Motor neuron (in vitro differentiated cells): Measurements from ENCODE around the gene GMCL2. TPM values are rescaled to one million over a fixed set of nuclear protein-coding genes. Genes with fewer than 3 reads are reported as not detected.

Experiments used
- ATAC-seq, 8 experiments: fragments of 200-7000 bp; cut with Tn5 transposase; replicated peaks in 6 of 8; 2 replicates each; pipeline ENCODE4 v1.8.0; 2021; ENCODE audit warnings: mild to moderate bottlenecking in 8 of 8, moderate library complexity in 8 of 8
- H3K27ac ChIP-seq, 2 donors: fragments of 250-450 bp; sonication (Bioruptor Pico); 2 replicates each; pipeline ENCODE4 v1.9.0; 2021; ENCODE audit warnings: antibody characterized with exemption in 2 of 2, mild to moderate bottlenecking in 2 of 2, moderate library complexity in 1 of 2
- H3K4me1 ChIP-seq, 2 donors: fragments of 250-450 bp; sonication (Bioruptor Pico); replicated peaks in 1 of 2; 2 replicates each; pipeline ENCODE4 v1.6.1; 2021; ENCODE audit warnings: antibody characterized with exemption in 2 of 2, mild to moderate bottlenecking in 2 of 2, moderate library complexity in 1 of 2
- H3K4me3 ChIP-seq, 5 donors: fragments of 250-450 bp; sonication (Bioruptor Pico); 2 replicates each; pipeline ENCODE4 v1.9.0; 2021; ENCODE audit warnings: antibody characterized with exemption in 5 of 5, mild to moderate bottlenecking in 5 of 5, moderate library complexity in 4 of 5
- WGBS, 10 experiments: fragments of 450-650 bp; shearing (Covaris generic); methylation state at CpG; one replicate each; pipeline ENCODE4 v1.0.0; 2022; 5-methylcytosine and 5-hydroxymethylcytosine counted together
- in situ Hi-C, 9 experiments: fragments of 400-800 bp; cut with MboI; loops; one replicate each; pipeline ENCODE4 v1.15.0; 2021; ENCODE audit warnings: low sequenced_read_pairs in 9 of 9, low pct_unique_long_range_greater_than_20kb in 2 of 9; ENCODE audit not compliant: unreplicated experiment in 9 of 9
- total RNA-seq, 8 experiments: library from RNA; unstranded; fragments of 300-600 nt; gene quantifications; 2 replicates each; pipeline versions ENCODE4 v1.2.3 to v1.2.4, GENCODE V29; 2022

The GMCL2 gene
- total RNA-seq, 8 experiments from 2014 or later = 0.08 to 0.24 (median 0.14) TPM; not detected in 5

DNA sequence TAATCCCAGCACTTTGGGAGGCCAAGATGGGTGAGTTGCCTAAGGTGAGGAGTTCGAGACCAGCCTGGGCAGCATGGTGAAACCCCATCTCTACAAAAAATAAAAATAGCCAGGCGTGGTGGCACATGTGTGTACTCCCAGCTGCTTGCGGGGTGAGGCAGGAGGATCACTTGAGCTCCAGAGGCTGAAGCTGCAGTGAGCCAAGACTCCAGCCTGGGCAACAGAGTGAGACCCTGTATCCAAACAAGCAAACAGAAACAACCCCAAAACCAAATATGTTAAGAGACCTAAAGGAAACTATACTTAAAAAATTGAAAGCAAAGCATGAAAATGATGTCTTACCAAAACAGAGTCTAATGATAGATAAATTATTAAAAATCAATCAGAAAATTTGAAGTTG is 29.6 kb upstream of the GMCL2 start:
- 82 to 100% (median 100%) methylated on average over 1 to 3 of the region's 3 CpGs; no CpG with 5 or more reads in 3 of the 10 experiments for WGBS, 10 experiments
- Histone ChIP-seq H3K4me1 (no peaks in the 10 kb centered on the region), H3K27ac (no peak overlapping the region), H3K4me3 (no peak overlapping the region)
- in situ Hi-C loops = no loop called here
- no peak for ATAC-seq

DNA sequence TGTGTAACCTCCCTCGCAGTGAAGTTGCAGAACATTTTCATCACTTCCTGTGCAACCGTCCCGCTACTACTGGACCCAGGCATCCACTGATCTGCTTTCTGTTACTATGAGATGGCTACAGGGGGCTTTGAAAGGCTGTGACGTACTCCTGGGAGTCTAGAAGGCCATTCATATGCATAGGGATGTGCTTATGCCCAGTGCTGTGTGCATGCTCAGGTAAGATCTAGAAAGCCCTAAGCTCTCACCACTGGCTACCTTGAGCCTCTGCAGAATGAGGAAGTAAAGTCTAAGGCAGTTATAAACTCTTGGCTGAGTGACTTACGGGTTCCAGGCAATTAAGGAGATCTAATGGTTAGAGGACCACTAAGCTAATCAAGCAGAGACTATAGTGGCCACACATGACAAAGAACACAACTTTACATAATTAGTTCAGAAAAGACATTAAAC is 28.9 kb upstream of the GMCL2 start:
- in situ Hi-C loops = no loop called here
- 50 to 100% (median 96%) methylated on average over 1 to 4 of the region's 5 CpGs; no CpG with 5 or more reads in 2 of the 10 experiments for WGBS, 10 experiments
- ATAC-seq = no peak
- Histone ChIP-seq H3K4me3 (no peak overlapping the region), H3K4me1 (no peaks in the 10 kb centered on the region), H3K27ac (no peak overlapping the region)

DNA sequence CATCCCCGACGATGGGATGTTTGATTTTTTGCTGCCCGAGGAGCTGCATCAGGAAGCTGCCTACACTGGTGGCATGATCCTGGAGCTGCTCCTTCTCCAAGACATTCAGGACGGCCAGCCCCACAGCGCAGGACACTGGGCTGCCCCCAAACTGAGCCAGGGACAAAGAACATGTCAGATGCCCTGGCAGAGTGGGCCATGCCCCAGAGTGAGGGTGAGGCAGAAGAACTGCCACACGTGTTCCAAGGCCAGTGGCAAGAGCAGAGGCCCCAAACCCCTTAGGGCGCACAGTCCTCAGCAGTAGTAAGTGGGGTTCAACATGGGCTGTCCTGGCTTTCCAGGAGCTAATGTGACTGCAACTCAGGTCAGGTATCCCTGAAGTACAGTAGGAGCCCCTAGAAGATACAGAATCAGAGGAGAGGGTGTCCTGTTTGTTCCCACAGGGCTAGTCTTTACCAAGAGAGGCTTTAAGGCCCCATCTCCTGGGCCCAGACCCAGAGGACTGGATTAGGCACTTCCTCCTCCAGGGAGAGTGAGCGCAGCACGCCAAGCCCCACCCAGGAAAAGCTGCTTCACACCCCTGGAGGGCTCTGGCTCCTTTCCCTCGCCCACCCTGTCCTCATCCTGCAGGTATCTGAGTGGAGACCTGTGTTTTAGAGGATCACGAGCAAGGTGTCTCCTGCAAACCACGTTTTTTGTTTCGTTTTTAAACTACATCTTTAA is 28.3 kb upstream of the GMCL2 start:
- no peak overlapping the region for H3K27ac ChIP-seq
- WGBS, 10 experiments = 73 to 100% (median 94%) methylated on average over 1 to 8 of the region's 13 CpGs; no CpG with 5 or more reads in 4 of the 10 experiments
- peak in 4 of 8 experiments; percentile 1 to 17 (median 12) for ATAC-seq

GRCh38 chr5:178214160-178214803 is 27.1 kb upstream of the GMCL2 start:
- Histone ChIP-seq H3K27ac (no peak overlapping the region), H3K4me3 (no peak overlapping the region), H3K4me1 (no peaks in the 10 kb centered on the region)
- 87 to 98% (median 92%) methylated on average over 2 to 4 of the region's 6 CpGs; no CpG with 5 or more reads in 7 of the 10 experiments for WGBS, 10 experiments
- peak in 1 of 8 experiments; percentile 1 for ATAC-seq
- in situ Hi-C loops = no loop called here

More for the DNA sequence above, 28.3 kb upstream of the GMCL2 start:
- in situ Hi-C loops = no loop called here
- Histone ChIP-seq H3K4me3 (no peak overlapping the region), H3K4me1 (no peaks in the 10 kb centered on the region)

DNA sequence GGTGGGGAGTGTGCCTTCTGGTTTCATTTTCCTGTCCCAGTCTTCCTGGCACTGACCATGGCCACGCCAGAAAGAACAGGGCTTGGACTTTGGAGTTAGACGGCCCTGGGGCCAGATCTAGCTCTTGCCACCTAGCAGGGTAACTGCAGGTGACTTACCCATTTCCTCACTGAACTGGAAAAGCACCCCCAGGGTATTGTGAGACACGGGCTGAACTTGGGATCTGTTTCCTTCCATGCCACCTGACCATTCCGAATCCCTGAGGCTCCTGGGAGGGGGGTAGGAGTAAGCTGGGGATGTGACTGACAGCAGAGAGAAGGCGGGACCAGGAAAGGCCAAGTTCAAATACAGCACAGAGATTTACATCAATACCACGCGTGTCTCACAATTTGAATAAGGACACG is 26.6 kb upstream of the GMCL2 start:
- Histone ChIP-seq H3K4me1 (no peaks in the 10 kb centered on the region), H3K27ac (no peak overlapping the region), H3K4me3 (no peak overlapping the region)
- WGBS, 10 experiments = 49 to 100% (median 84%) methylated on average over 1 to 4 of the region's 8 CpGs; no CpG with 5 or more reads in 2 of the 10 experiments
- peak in 3 of 8 experiments; percentile 1 for ATAC-seq
- in situ Hi-C loops = no loop called here

- in situ Hi-C loops = no loop called here
- Histone ChIP-seq H3K4me1 (no peaks in the 10 kb centered on the region), H3K4me3 (no peak overlapping the region), H3K27ac (no peak overlapping the region)
- peak in 3 of 8 experiments; percentile 2 to 4 (median 2) for ATAC-seq
- 80 to 100% (median 86%) methylated on average over 1 to 3 of the region's 4 CpGs; no CpG with 5 or more reads in 3 of the 10 experiments for WGBS, 10 experiments
These were observed 25.9 kb upstream of the GMCL2 start for GRCh38 chr5:178213003-178213461.

DNA sequence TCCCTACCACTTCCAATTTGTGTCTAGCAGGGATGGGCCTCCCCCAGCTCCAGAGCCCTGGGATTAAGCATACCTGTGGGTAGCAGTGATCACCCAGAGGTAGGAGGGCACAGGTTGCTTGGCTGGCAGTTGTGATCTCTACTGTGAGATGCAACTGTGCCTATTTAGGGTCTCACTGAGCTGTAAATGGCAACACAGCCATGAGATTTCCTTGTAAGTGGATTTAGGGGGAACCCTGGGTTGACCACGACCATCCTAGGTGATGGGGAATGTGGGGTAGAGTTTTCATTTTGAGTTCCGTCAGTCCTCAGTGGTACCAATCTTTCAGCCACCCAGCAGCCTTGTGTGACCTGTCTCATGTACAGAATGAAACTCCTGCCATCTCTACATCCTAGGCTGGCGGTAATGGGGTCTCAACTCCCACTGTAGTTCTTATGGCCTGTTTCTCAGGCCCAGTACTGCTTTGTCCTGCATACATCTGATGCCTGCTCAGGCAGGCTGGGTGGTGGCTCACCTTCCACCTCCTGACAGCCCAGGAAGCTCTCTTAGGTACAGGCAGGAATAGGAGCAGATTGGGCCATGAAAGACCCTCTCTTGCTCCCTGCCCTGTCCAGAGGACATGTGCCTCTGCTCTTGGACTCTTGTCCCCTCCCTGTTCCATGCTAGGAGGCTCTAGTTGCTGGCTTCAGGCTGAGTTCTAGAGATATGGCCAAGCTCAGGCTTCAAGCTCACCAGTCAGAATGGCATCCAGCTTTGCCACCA is 25.3 kb upstream of the GMCL2 start:
- H3K27ac ChIP-seq = no peak overlapping the region
- no peak overlapping the region for H3K4me3 ChIP-seq
- in situ Hi-C loops = no loop called here
- H3K4me1 ChIP-seq = no peaks in the 10 kb centered on the region
- ATAC-seq = peak in 2 of 8 experiments; percentile 1 to 2
- WGBS, 10 experiments = 79 to 100% (median 100%) methylated on average over 1 to 3 of the region's 3 CpGs; no CpG with 5 or more reads in 7 of the 10 experiments

GRCh38 chr5:178211095-178212048 is 24.2 kb upstream of the GMCL2 start:
- WGBS, 10 experiments = 33 to 100% (median 79%) methylated on average over 1 to 8 of the region's 8 CpGs; no CpG with 5 or more reads in 6 of the 10 experiments
- H3K27ac ChIP-seq = no peak overlapping the region

GRCh38 chr5:178210686-178211085 is 23.5 kb upstream of the GMCL2 start:
- Histone ChIP-seq H3K4me1 (peaks cover 8 to 14% of the 10 kb centered on the region in 2 donors), H3K27ac (no peak overlapping the region), H3K4me3 (no peak overlapping the region)
- 60 to 100% (median 100%) methylated on average over 1 to 5 of the region's 5 CpGs; no CpG with 5 or more reads in 1 of the 10 experiments for WGBS, 10 experiments
- in situ Hi-C loops = no loop called here
- no peak for ATAC-seq

More at GRCh38 chr5:178211095-178212048, 24.2 kb upstream of the GMCL2 start:
- in situ Hi-C loops = no loop called here
- peak in 1 of 8 experiments; percentile 4 for ATAC-seq
- Histone ChIP-seq H3K4me3 (no peak overlapping the region), H3K4me1 (peaks cover 7 to 8% of the 10 kb centered on the region in 2 donors)

- no peak overlapping the region for H3K4me3 ChIP-seq
- peaks cover 8 to 14% of the 10 kb centered on the region in 2 donors for H3K4me1 ChIP-seq
- 85 to 100% (median 94%) methylated on average over 1 to 9 of the region's 18 CpGs; no CpG with 5 or more reads in 4 of the 10 experiments for WGBS, 10 experiments
- peak in 1 of 8 experiments; percentile 6 for ATAC-seq
- in situ Hi-C loops = no loop called here
- no peak overlapping the region for H3K27ac ChIP-seq
These were observed 22.9 kb upstream of the GMCL2 start for GRCh38 chr5:178210073-178210535.

DNA sequence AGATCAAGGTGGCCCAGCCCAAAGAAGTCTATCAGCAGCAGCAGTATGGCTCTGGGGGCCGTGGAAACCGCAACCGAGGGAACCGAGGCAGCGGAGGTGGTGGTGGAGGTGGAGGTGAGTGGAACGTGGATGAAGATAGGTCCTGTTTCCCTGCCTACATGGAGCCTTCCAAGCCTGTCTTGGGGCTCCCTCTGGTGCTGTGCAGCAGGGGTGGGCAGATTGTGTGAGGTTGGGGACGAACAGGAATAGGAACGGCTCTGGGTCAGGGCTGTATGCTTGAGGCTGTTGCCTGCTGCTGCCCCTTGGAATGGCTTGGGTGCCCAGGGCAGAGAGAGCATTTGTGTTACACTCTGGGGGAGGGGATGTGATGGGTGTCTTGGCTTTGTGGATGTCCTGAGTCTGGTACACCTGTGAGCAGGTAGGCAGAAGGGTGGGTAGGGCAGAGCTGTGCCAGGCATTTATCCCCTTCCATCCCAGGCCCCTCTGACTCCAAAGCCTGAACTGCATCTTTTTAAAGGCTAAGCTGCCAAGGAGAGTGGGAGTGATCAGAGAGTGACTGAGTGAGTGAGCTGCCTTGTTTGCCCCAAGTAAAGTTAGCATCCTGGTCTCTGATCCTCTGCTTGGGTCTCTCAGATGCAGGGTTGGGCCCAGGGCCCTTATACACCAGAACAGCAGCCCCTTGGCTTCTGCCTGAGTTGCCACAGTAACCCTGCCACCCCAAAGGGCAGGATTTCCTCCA is 22.3 kb upstream of the GMCL2 start:
- Histone ChIP-seq H3K27ac (no peak overlapping the region), H3K4me3 (no peak overlapping the region), H3K4me1 (peaks cover 8 to 14% of the 10 kb centered on the region in 2 donors)
- in situ Hi-C loops = no loop called here
- 100% methylated on average over 2 of the region's 8 CpGs; no CpG with 5 or more reads in 9 of the 10 experiments for WGBS, 10 experiments
- ATAC-seq = no peak
